ENCODE results near the gene ARID3C. TPM values are rescaled to one million over a fixed set of nuclear protein-coding genes. Genes with fewer than 3 reads are reported as not detected.

ARID3C gene
- polyA plus RNA-seq, 1 of the 3 experiments (the other 2 are of a cell fraction) = 0.08 TPM

DNA sequence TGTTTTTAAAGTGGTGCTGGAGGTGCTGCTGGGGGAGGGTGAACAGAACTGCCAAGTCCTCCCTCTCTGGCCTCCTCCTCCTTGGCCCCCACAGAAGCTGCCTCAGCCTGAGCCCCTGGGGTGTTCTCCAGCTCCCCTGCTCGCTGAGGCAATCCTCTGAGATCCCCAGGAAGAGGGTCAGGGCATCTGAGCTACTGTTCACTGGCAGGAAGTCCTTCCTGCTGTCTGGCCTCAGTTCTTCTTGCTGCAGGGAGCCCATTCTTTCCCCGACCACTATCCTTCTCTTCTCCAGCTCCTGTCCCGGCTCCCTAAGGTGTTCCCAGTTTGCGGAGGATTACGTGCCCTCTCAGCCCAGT lies 49.1 kb downstream of the ARID3C start (continued):
- TF ChIP-seq EP300 (IDR thresholded peaks at IDR 0.05; ENCODE audit: borderline replicate concordance in 1 of 2, low read depth in 1 of 2, low read length in 1 of 2) (no peak), ELF1 (IDR thresholded peaks at IDR 0.05) (no peak), TCF12 (IDR thresholded peaks at IDR 0.05) (no peak)
- TF ChIP-seq, protein P1, sequence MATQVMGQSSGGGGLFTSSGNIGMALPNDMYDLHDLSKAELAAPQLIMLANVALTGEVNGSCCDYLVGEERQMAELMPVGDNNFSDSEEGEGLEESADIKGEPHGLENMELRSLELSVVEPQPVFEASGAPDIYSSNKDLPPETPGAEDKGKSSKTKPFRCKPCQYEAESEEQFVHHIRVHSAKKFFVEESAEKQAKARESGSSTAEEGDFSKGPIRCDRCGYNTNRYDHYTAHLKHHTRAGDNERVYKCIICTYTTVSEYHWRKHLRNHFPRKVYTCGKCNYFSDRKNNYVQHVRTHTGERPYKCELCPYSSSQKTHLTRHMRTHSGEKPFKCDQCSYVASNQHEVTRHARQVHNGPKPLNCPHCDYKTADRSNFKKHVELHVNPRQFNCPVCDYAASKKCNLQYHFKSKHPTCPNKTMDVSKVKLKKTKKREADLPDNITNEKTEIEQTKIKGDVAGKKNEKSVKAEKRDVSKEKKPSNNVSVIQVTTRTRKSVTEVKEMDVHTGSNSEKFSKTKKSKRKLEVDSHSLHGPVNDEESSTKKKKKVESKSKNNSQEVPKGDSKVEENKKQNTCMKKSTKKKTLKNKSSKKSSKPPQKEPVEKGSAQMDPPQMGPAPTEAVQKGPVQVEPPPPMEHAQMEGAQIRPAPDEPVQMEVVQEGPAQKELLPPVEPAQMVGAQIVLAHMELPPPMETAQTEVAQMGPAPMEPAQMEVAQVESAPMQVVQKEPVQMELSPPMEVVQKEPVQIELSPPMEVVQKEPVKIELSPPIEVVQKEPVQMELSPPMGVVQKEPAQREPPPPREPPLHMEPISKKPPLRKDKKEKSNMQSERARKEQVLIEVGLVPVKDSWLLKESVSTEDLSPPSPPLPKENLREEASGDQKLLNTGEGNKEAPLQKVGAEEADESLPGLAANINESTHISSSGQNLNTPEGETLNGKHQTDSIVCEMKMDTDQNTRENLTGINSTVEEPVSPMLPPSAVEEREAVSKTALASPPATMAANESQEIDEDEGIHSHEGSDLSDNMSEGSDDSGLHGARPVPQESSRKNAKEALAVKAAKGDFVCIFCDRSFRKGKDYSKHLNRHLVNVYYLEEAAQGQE (IDR thresholded peaks at IDR 0.05; ENCODE audit: low read depth, low read length) = no peak
- TF ChIP-seq, protein P2, sequence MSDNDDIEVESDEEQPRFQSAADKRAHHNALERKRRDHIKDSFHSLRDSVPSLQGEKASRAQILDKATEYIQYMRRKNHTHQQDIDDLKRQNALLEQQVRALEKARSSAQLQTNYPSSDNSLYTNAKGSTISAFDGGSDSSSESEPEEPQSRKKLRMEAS (IDR thresholded peaks at IDR 0.05; ENCODE audit: low read depth) = no peak

DNA sequence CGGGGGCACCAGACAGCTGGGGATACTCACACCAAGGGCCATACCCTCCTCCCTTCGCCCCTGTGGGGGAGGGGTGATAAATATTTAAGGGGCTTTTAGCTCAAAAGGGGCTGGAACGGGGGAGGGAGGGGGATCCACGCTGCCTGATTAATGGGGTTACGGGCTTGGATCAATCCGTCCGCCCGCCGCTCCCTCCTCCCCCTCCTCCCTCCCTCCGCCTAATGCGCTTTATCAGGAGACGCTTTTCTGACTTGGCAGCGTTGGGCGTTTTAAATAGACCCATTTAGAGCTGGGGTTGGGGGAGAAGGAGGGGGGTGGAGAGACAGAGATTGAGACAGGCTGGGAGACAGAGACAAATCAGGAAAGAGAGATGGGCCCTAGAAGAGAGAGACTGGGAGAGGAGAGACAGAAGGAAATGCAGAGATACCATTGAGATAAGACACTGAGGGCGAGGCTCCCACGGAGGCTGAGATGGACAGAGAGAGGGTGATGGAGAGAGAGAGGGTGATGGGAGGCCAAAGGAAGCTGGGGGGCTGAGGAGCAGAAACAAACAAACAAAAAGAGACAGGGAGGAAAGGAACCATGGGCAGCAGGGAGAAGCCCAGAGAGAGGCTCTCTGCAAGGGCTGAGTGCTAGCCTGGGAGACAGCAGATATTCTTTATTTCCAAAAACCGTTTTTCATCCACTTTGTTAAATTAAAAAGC lies 49.6 kb downstream of the ARID3C start:
- POLR2A ChIA-PET = interaction anchor here (0.7 to 2.3 kb wide), 6 partner anchors 9 to 121 kb away, joined by 3 to 10 read pairs (median 3); partner anchors contain the start of genes DNAI1 and FAM219A
- H3K4me3 ChIP-seq (ENCODE audit: low read depth in 2 of 2, low read length in 1 of 2) = no peak overlapping the region
- no peaks in the 10 kb centered on the region for H3K36me3 ChIP-seq (replicated peaks in 1 of 2; ENCODE audit: control insufficient read depth in 1 of 2, insufficient read depth in 2 of 2, low read length in 1 of 2)
- H3F3A ChIP-seq (replicated peaks; ENCODE audit: insufficient read depth) = no peaks in the 10 kb centered on the region
- no peak overlapping the region for H3K4me2 ChIP-seq
- H3K27ac ChIP-seq (ENCODE audit: low read depth in 2 of 2, low read length in 1 of 2) = peak overlapping the region in 1 of 2 experiments; percentile 91; a peak in 2 of 4 replicates
- TF ChIP-seq, protein P3, sequence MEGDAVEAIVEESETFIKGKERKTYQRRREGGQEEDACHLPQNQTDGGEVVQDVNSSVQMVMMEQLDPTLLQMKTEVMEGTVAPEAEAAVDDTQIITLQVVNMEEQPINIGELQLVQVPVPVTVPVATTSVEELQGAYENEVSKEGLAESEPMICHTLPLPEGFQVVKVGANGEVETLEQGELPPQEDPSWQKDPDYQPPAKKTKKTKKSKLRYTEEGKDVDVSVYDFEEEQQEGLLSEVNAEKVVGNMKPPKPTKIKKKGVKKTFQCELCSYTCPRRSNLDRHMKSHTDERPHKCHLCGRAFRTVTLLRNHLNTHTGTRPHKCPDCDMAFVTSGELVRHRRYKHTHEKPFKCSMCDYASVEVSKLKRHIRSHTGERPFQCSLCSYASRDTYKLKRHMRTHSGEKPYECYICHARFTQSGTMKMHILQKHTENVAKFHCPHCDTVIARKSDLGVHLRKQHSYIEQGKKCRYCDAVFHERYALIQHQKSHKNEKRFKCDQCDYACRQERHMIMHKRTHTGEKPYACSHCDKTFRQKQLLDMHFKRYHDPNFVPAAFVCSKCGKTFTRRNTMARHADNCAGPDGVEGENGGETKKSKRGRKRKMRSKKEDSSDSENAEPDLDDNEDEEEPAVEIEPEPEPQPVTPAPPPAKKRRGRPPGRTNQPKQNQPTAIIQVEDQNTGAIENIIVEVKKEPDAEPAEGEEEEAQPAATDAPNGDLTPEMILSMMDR (IDR thresholded peaks at IDR 0.05) = no peak
- TF ChIP-seq ELF1 (IDR thresholded peaks at IDR 0.05) = no peak
- TF ChIP-seq RXRA (IDR thresholded peaks at IDR 0.05; ENCODE audit: borderline replicate concordance, low read depth) = no peak
- peak in 1 of 2 experiments; percentile 13; a peak in 1 of 4 replicates for TF ChIP-seq EP300 (IDR thresholded peaks at IDR 0.05; ENCODE audit: borderline replicate concordance in 1 of 2, low read depth in 1 of 2, low read length in 1 of 2)
- TF ChIP-seq MXI1 (IDR thresholded peaks at IDR 0.05; ENCODE audit: low read depth, low read length) = no peak
- TF ChIP-seq RAD21 (IDR thresholded peaks at IDR 0.05; ENCODE audit: low read length) = no peak
- peak; percentile 50; the same call in 1 of the 2 replicates for TF ChIP-seq GATA2 (CRISPR knock-in tag; IDR thresholded peaks at IDR 0.05)
- TF ChIP-seq, protein P4, sequence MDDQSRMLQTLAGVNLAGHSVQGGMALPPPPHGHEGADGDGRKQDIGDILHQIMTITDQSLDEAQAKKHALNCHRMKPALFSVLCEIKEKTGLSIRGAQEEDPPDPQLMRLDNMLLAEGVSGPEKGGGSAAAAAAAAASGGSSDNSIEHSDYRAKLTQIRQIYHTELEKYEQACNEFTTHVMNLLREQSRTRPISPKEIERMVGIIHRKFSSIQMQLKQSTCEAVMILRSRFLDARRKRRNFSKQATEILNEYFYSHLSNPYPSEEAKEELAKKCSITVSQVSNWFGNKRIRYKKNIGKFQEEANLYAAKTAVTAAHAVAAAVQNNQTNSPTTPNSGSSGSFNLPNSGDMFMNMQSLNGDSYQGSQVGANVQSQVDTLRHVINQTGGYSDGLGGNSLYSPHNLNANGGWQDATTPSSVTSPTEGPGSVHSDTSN (IDR thresholded peaks at IDR 0.05) = no peak
- no peak for TF ChIP-seq CHD2 (IDR thresholded peaks at IDR 0.05; ENCODE audit: low read length, partially characterized antibody)
- no peak for TF ChIP-seq EZH2phosphoT487 (IDR thresholded peaks at IDR 0.05; ENCODE audit: borderline replicate concordance, low read depth)
- H3K9me2 ChIP-seq = no peaks in the 10 kb centered on the region
- no peaks in the 10 kb centered on the region for H4K20me1 ChIP-seq (ENCODE audit: insufficient read depth)
- peaks cover 33% of the 10 kb centered on the region for H3K27me3 ChIP-seq (ENCODE audit: insufficient read depth)
- H3K4me1 ChIP-seq (ENCODE audit: control insufficient read depth in 1 of 2, insufficient read depth in 2 of 2, low read depth in 1 of 2, low read length in 1 of 2) = peaks cover 0 to 86% of the 10 kb centered on the region in 2 experiments; a peak in 2 of 4 replicates
- H3K79me2 ChIP-seq (ENCODE audit: insufficient read depth) = no peaks in the 10 kb centered on the region
- no peak overlapping the region for H2AFZ ChIP-seq (ENCODE audit: low read depth)
- no peak overlapping the region for H3K9ac ChIP-seq
- no peaks in the 10 kb centered on the region for H3K9me3 ChIP-seq
- peak; percentile 77 for DNase-seq
- WGBS (ENCODE audit: low lambda C conversion rate) = 32% methylated on average over 17 of the region's 17 CpGs
- CTCF ChIA-PET = interaction anchor here (0.6 to 12.0 kb wide), 13 partner anchors 8 to 116 kb away, joined by 3 to 129 read pairs (median 5); partner anchors contain the start of gene CNTFR
